HepG2 (cell line): ENCODE results near the gene EPHA10. TPM values are rescaled to one million over a fixed set of nuclear protein-coding genes. Genes with fewer than 3 reads are reported as not detected.

Source experiments
- ATAC-seq: fragments of 200-7000 bp; cut with Tn5 transposase; 3 replicates; pipeline ENCODE4 v1.9.1; 2020; ENCODE audit warnings: mild to moderate bottlenecking, moderate library complexity
- BruUV-seq: library from RNA; stranded (reverse); fragments of 400-500 nt; replicated peaks from 2 replicates; lab custom pipeline; 2021; lab: Mats Ljungman, UMichigan
- CTCF ChIA-PET: fragments of 300-600 bp; formaldehyde crosslinking; extraction: SDS; loops from one replicate; lab custom pipeline; 2021; ENCODE audit warnings: low total read pairs, inconsistent platforms, low intra/inter-chr PET ratio; lab: Yijun Ruan, JAX
- POLR2A ChIA-PET: fragments of 350-600 bp; sonication (Branson Sonifier 250); formaldehyde crosslinking; loops from one replicate; lab custom pipeline; 2020; ENCODE audit warnings: antibody characterized with exemption, inconsistent platforms; lab: Yijun Ruan, JAX
- DNase-seq: peaks from one replicate; pipeline ENCODE4 v3.0.0-alpha.2; 2015; ENCODE audit warnings: low spot score
- FAIRE-seq: peaks from 3 replicates; lab custom pipeline; 2011; peaks lifted over from hg19 to GRCh38; lab: Jason Lieb, UNC
- H2AFZ ChIP-seq: one replicate; pipeline ENCODE4 v1.6.1; 2011; ENCODE audit warnings: low read length, inconsistent platforms
- H3K27ac ChIP-seq: fragments of 300-600 bp; 3 replicates; pipeline ENCODE4 v1.8.0; 2011; ENCODE audit warnings: mixed run types, mild to moderate bottlenecking, mixed read lengths, low read length, inconsistent platforms; ENCODE audit not compliant: insufficient read depth; ENCODE audit errors: extremely low read length
- H3K27me3 ChIP-seq, 2 experiments: fragments of 200-600 bp in 1 of 2; 2 replicates in 1 of 2; 3 replicates in 1 of 2; pipeline versions ENCODE4 v1.6.0 to v1.8.0; 2011; ENCODE audit warnings: low read length in 2 of 2, mild to moderate bottlenecking in 2 of 2, moderate library complexity in 2 of 2, inconsistent platforms in 1 of 2; ENCODE audit not compliant: insufficient read depth in 2 of 2, control insufficient read depth in 1 of 2
- H3K36me3 ChIP-seq, 2 experiments: fragments of 200-600 bp in 1 of 2; replicated peaks in 1 of 2; 2 replicates in 1 of 2; 3 replicates in 1 of 2; pipeline versions ENCODE4 v1.5.1 to v1.8.0; 2011; ENCODE audit warnings: low read length in 2 of 2, inconsistent platforms in 1 of 2; ENCODE audit not compliant: insufficient read depth in 2 of 2, control insufficient read depth in 1 of 2
- H3K4me1 ChIP-seq: 2 replicates; pipeline ENCODE4 v1.5.1; 2012; ENCODE audit warnings: low read length, inconsistent platforms; ENCODE audit not compliant: insufficient read depth
- H3K4me2 ChIP-seq: 2 replicates; pipeline ENCODE4 v1.6.0; 2011; ENCODE audit warnings: low read depth, low read length, inconsistent platforms
- H3K4me3 ChIP-seq, 3 experiments: fragments of 200-600 bp in 1 of 3; sonication (generic), shearing (Covaris generic) in 1 of 3; replicated peaks in 1 of 3; 2 replicates each; pipeline ENCODE4 v1.5.1; 2011 to 2016; ENCODE audit warnings: low read length in 3 of 3, inconsistent platforms in 2 of 3, low read depth in 2 of 3, mild to moderate bottlenecking in 2 of 3, control low read depth in 1 of 3, mixed read lengths in 1 of 3; ENCODE audit not compliant: insufficient read depth in 1 of 3
- H3K79me2 ChIP-seq: one replicate; pipeline ENCODE4 v1.6.1; 2011; ENCODE audit warnings: low read length, inconsistent platforms; ENCODE audit not compliant: insufficient read depth
- H3K9ac ChIP-seq: 2 replicates; pipeline ENCODE4 v1.6.0; 2011; ENCODE audit warnings: mild to moderate bottlenecking, low read depth, low read length, inconsistent platforms; ENCODE audit not compliant: insufficient read depth
- H3K9me3 ChIP-seq: 2 replicates; pipeline ENCODE4 v1.5.1; 2012; ENCODE audit warnings: mild to moderate bottlenecking, low read length
- H4K20me1 ChIP-seq: 2 replicates; pipeline ENCODE4 v1.6.0; 2011; ENCODE audit warnings: inconsistent platforms, mild to moderate bottlenecking, low read length, moderate library complexity; ENCODE audit not compliant: insufficient read depth
- ATF5 ChIP-seq: sonication (generic); formaldehyde crosslinking; IDR thresholded peaks from 2 replicates; pipeline ENCODE4 v1.4.0; 2020; ENCODE audit warnings: mild to moderate bottlenecking, low read depth, missing genetic modification reagents
- CBX2 ChIP-seq, 2 experiments: fragments of 200-600 bp in 1 of 2; sonication (generic); formaldehyde crosslinking in 1 of 2; IDR thresholded peaks; 2 replicates each; pipeline versions ENCODE4 v1.7.0 to v1.8.1; 2018 to 2022; ENCODE audit warnings: low read depth in 2 of 2, low read length in 1 of 2, mild to moderate bottlenecking in 1 of 2, missing genetic modification reagents in 1 of 2
- CHCHD3 ChIP-seq: sonication (generic); formaldehyde crosslinking; IDR thresholded peaks from 2 replicates; pipeline ENCODE4 v1.8.0; 2022; ENCODE audit warnings: mild to moderate bottlenecking, missing genetic modification reagents, moderate library complexity
- HDAC1 ChIP-seq: sonication (generic); formaldehyde crosslinking; IDR thresholded peaks from 2 replicates; pipeline ENCODE4 v1.5.1; 2020; ENCODE audit warnings: mild to moderate bottlenecking, missing genetic modification reagents
- HNRNPK ChIP-seq: fragments of 200-400 bp; formaldehyde crosslinking; IDR thresholded peaks from 2 replicates; pipeline ENCODE4 v1.6.1; 2018; ENCODE audit warnings: low read length, low read depth, moderate library complexity, mild to moderate bottlenecking; ENCODE audit not compliant: poor library complexity, severe bottlenecking
- NFATC3 ChIP-seq: sonication (generic); formaldehyde crosslinking; IDR thresholded peaks from 2 replicates; pipeline ENCODE4 v1.5.1; 2020; ENCODE audit warnings: mild to moderate bottlenecking, missing genetic modification reagents
- PHF20 ChIP-seq: sonication (generic); formaldehyde crosslinking; IDR thresholded peaks from 2 replicates; pipeline ENCODE4 v1.5.0; 2020; ENCODE audit warnings: mild to moderate bottlenecking, missing genetic modification reagents
- PHF5A ChIP-seq: IDR thresholded peaks from one replicate; pipeline ENCODE4 v1.6.1; 2018; ENCODE audit warnings: low read depth, missing genetic modification reagents; ENCODE audit not compliant: unreplicated experiment
- ZNF432 ChIP-seq: sonication (generic); formaldehyde crosslinking; IDR thresholded peaks from 2 replicates; pipeline ENCODE4 v1.5.0; 2020; ENCODE audit warnings: missing genetic modification reagents, mild to moderate bottlenecking, borderline replicate concordance
- ZNF687 ChIP-seq: sonication (generic); formaldehyde crosslinking; IDR thresholded peaks from 2 replicates; pipeline ENCODE4 v1.5.1; 2020; ENCODE audit warnings: mild to moderate bottlenecking, missing genetic modification reagents, moderate library complexity
- ZNF749 ChIP-seq: sonication (generic); formaldehyde crosslinking; IDR thresholded peaks from 2 replicates; pipeline ENCODE4 v1.8.0; 2022; ENCODE audit warnings: mild to moderate bottlenecking, missing genetic modification reagents, moderate library complexity, borderline replicate concordance
- ZNF776 ChIP-seq: sonication (generic); formaldehyde crosslinking; IDR thresholded peaks from 2 replicates; pipeline ENCODE4 v1.4.0; 2020; ENCODE audit warnings: mild to moderate bottlenecking, missing genetic modification reagents
- ZZZ3 ChIP-seq: sonication (generic); formaldehyde crosslinking; IDR thresholded peaks from 2 replicates; pipeline ENCODE4 v1.4.0; 2020; ENCODE audit warnings: missing genetic modification reagents, mild to moderate bottlenecking, borderline replicate concordance
- WGBS: methylation state at CpG from one replicate; pipeline ENCODE4 v1.1.6; 2017; ENCODE audit warnings: low lambda C conversion rate; 5-methylcytosine and 5-hydroxymethylcytosine counted together
- in situ Hi-C: cut with HindIII; loops from 2 replicates; pipeline ENCODE4 v1.10.0; 2017; ENCODE audit warnings: low pct_unique_long_range_greater_than_20kb; ENCODE audit not compliant: extremely low pct_ligation_motif_present
- intact Hi-C: fragments of 100-400 bp; cut with micrococcal nuclease; formaldehyde crosslinking; loops from one replicate; pipeline ENCODE4 v1.10.0; 2022; ENCODE audit not compliant: unreplicated experiment
- polyA plus RNA-seq, 8 experiments: library from polyadenylated mRNA; depleted of rRNA in 3 of 8; stranded (reverse) in 7 of 8; unstranded in 1 of 8; fragments of >200 nt; fragmentation: Illumina TruSeq in 4 of 8; extraction: Trizol in 4 of 8; gene quantifications; 2 replicates each; pipeline versions ENCODE4 v1.2.1 to v1.2.3, GENCODE V29; 2011 to 2016; ENCODE audit warnings: low read depth in 4 of 8, missing spikeins in 1 of 8, mixed read lengths in 1 of 8; ENCODE audit not compliant: insufficient read depth in 1 of 8
- total RNA-seq, 5 experiments: library from RNA; depleted of rRNA; stranded (reverse); fragments of >200 nt; fragmentation: Illumina TruSeq; extraction: Trizol; gene quantifications; 2 replicates each; pipeline ENCODE4 v1.2.3, GENCODE V29; 2016; ENCODE audit warnings: low read depth in 1 of 5

The EPHA10 gene
- total and polyA plus RNA-seq, 2 of the 13 experiments (the other 11 are each of a cell fraction or from before 2014, with no cell fraction given) = 0.11 to 0.58 TPM

GRCh38 chr1:37794372-37795339, 29.7 kb upstream of the EPHA10 start:
- Histone ChIP-seq H4K20me1 (no peaks in the 10 kb centered on the region; the same call in 1 of the 2 replicates), H3K4me1 (peaks cover 24% of the 10 kb centered on the region), H3K4me3 (peak overlapping the region; percentile 74 to 81 (median 78)), H3K27ac (peak overlapping the region; percentile 9), H3K79me2 (peaks cover 7% of the 10 kb centered on the region), H3K4me2 (peak overlapping the region; percentile 77), H3K9ac (peak overlapping the region; percentile 68), H3K9me3 (no peaks in the 10 kb centered on the region), H2AFZ (no peak overlapping the region), H3K36me3 (peaks cover 11 to 28% of the 10 kb centered on the region in 2 experiments; a peak in 4 of 5 replicates), H3K27me3 (peaks cover 0 to 9% of the 10 kb centered on the region in 2 experiments; a peak in 3 of 5 replicates)
- ATAC-seq (peak; percentile 52), FAIRE-seq (no peak), DNase-seq (no peak)
- no TSS peak for BruUV-seq
- CTCF ChIA-PET = no interaction called here
- in situ Hi-C loops (no loop called here), intact Hi-C loops (loop anchor here (10.0 kb wide), 1 partner anchor 70 kb away; no protein-coding TSS in a partner anchor)
- POLR2A ChIA-PET = interaction anchor here (1.0 to 1.4 kb wide), 3 partner anchors 12 to 17 kb away, joined by 3 to 9 read pairs (median 4); partner anchors contain the start of genes C1orf122 and YRDC
- WGBS = 4% methylated on average over 15 of the region's 59 CpGs
- peak; percentile 31 for TF ChIP-seq HNRNPK
- TF ChIP-seq CBX2 (IDR thresholded peaks at IDR 0.05; ENCODE audit: low read depth, low read length) = no peak
- TF ChIP-seq CBX2 (CRISPR knock-in tag; IDR thresholded peaks at IDR 0.05; ENCODE audit: low read depth) = no peak
- TF ChIP-seq ZNF432 = no peak
- no peak for TF ChIP-seq ATF5 (CRISPR knock-in tag)
- no peak for TF ChIP-seq NFATC3 (CRISPR knock-in tag)
- TF ChIP-seq HDAC1 = no peak
- no peak for TF ChIP-seq ZNF749
- no peak for TF ChIP-seq CHCHD3
- peak; percentile 33 for TF ChIP-seq ZNF687 (CRISPR knock-in tag)
- TF ChIP-seq PHF5A = no peak
- TF ChIP-seq ZZZ3 = no peak
- TF ChIP-seq ZNF776 (CRISPR knock-in tag) = no peak
- TF ChIP-seq PHF20 (CRISPR knock-in tag) = no peak
